Panc1 (cell line): Measurements from ENCODE around the gene HOXB7. TPM values are rescaled to one million over a fixed set of nuclear protein-coding genes. Genes with fewer than 3 reads are reported as not detected.
A peak's percentile ranks its signal among the peaks of the same experiment; 100 is the strongest.

Experiments
- ATAC-seq: fragments of 200-7000 bp; cut with Tn5 transposase; 2 replicates; pipeline ENCODE4 v1.9.1; 2020; ENCODE audit warnings: mild to moderate bottlenecking, moderate library complexity
- BruUV-seq: library from RNA; stranded (reverse); fragments of 400-500 nt; replicated peaks from 2 replicates; lab custom pipeline; 2021; lab: Mats Ljungman, UMichigan
- CTCF ChIA-PET: fragments of 300-600 bp; sonication (Branson Sonifier 250); formaldehyde crosslinking; loops from one replicate; lab custom pipeline; 2022; ENCODE audit warnings: antibody characterized with exemption; lab: Charles Lee
- POLR2A ChIA-PET: fragments of 300-600 bp; sonication (Branson Sonifier 250); formaldehyde crosslinking; loops from one replicate; lab custom pipeline; 2022; ENCODE audit warnings: antibody characterized with exemption; lab: Charles Lee
- DNase-seq: peaks from one replicate; pipeline ENCODE4 v3.0.0-alpha.2; 2010; ENCODE audit warnings: low read depth, low spot score
- H3K27ac ChIP-seq: 2 replicates; pipeline ENCODE4 v1.5.1; 2011; ENCODE audit warnings: mild to moderate bottlenecking, low read length, inconsistent platforms
- H3K27me3 ChIP-seq: fragments of 200-500 bp; sonication (Bioruptor generic); 2 replicates; pipeline ENCODE4 v1.6.0; 2014; ENCODE audit warnings: low read length, inconsistent platforms; ENCODE audit not compliant: control insufficient read depth, insufficient read depth
- H3K36me3 ChIP-seq: fragments of 200-500 bp; sonication (Bioruptor generic); 2 replicates; pipeline ENCODE4 v1.5.1; 2014; ENCODE audit warnings: inconsistent platforms, mild to moderate bottlenecking, low read length, moderate library complexity; ENCODE audit not compliant: control insufficient read depth, insufficient read depth
- H3K4me1 ChIP-seq: 2 replicates; pipeline ENCODE4 v1.5.1; 2011; ENCODE audit warnings: inconsistent platforms, mild to moderate bottlenecking, low read length, moderate library complexity; ENCODE audit not compliant: control insufficient read depth, insufficient read depth
- H3K4me3 ChIP-seq, 2 experiments: 2 replicates each; pipeline ENCODE4 v1.5.1; 2011 to 2012; ENCODE audit warnings: low read depth in 2 of 2, low read length in 2 of 2, mild to moderate bottlenecking in 2 of 2, inconsistent platforms in 1 of 2, moderate library complexity in 1 of 2
- H3K9me3 ChIP-seq: fragments of 200-500 bp; sonication (Bioruptor generic); 2 replicates; pipeline ENCODE4 v1.5.1; 2014; ENCODE audit warnings: low read depth, mild to moderate bottlenecking, inconsistent platforms, low read length, moderate library complexity; ENCODE audit not compliant: control insufficient read depth, insufficient read depth
- CTCF ChIP-seq: fragments of 450-650 bp; IDR thresholded peaks from 2 replicates; pipeline ENCODE4 v1.5.1; 2017; ENCODE audit warnings: mild to moderate bottlenecking
- POLR2AphosphoS5 ChIP-seq: IDR thresholded peaks from 2 replicates; pipeline ENCODE4 v1.6.1; 2012; ENCODE audit warnings: mild to moderate bottlenecking, low read depth, low read length, moderate library complexity
- REST ChIP-seq, 2 experiments: IDR thresholded peaks; 2 replicates each; pipeline ENCODE4 v1.6.1; 2011 to 2012; ENCODE audit warnings: low read depth in 2 of 2, control low read depth in 1 of 2, low read length in 1 of 2, mild to moderate bottlenecking in 1 of 2, moderate library complexity in 1 of 2; ENCODE audit not compliant: insufficient read depth in 1 of 2
- SIN3A ChIP-seq: IDR thresholded peaks from 2 replicates; pipeline ENCODE4 v1.6.1; 2012; ENCODE audit warnings: low read depth, mild to moderate bottlenecking, low read length, moderate library complexity, borderline replicate concordance; ENCODE audit not compliant: insufficient read depth
- TCF7L2 ChIP-seq: IDR thresholded peaks from 2 replicates; pipeline ENCODE4 v1.6.1; 2011; ENCODE audit warnings: mild to moderate bottlenecking, low read depth, low read length, inconsistent platforms
- in situ Hi-C: cut with HindIII; loops from 2 replicates; pipeline ENCODE4 v1.10.0; 2016; ENCODE audit warnings: low sequenced_read_pairs, low pct_unique_long_range_greater_than_20kb
- intact Hi-C: fragments of 100-400 bp; cut with micrococcal nuclease; formaldehyde crosslinking; loops from one replicate; pipeline ENCODE4 v1.10.0; 2022; ENCODE audit not compliant: unreplicated experiment
- total RNA-seq: library from RNA; stranded (reverse); gene quantifications from one replicate; pipeline ENCODE4 v1.2.1, GENCODE V29; 2021; ENCODE audit not compliant: unreplicated experiment

Gene HOXB7
- total RNA-seq, 1 experiment from 2014 or later: 44.0 TPM

GRCh38 chr17:48594538-48595277 is 16.1 kb downstream of the HOXB7 start:
- intact Hi-C loops: no loop called here

More at GRCh38 chr17:48594538-48595277, 16.1 kb downstream of the HOXB7 start:
- Histone ChIP-seq H3K27ac (peak overlapping the region; percentile 99), H3K4me1 (peaks cover 64% of the 10 kb centered on the region), H3K27me3 (no peaks in the 10 kb centered on the region), H3K9me3 (no peaks in the 10 kb centered on the region), H3K36me3 (no peaks in the 10 kb centered on the region; the same call in 1 of the 2 replicates), H3K4me3 (peak overlapping the region; percentile 70 to 99)
- no peak for ATAC-seq
- DNase-seq: no peak
- ChIA-PET CTCF (interaction anchor here (0.6 to 1.5 kb wide), 7 partner anchors 14 to 673 kb away, joined by 3 to 8 read pairs (median 3); no protein-coding TSS in a partner anchor), POLR2A (interaction anchor here (0.7 to 1.0 kb wide), 7 partner anchors 12 to 371 kb away, joined by 4 to 11 read pairs (median 8); no protein-coding TSS in a partner anchor)
- TF ChIP-seq CTCF (no peak), POLR2AphosphoS5 (peak; percentile 55), TCF7L2 (no peak), SIN3A (0 out of 2 replicates have a peak, but pooled peaks have one; percentile 32), REST (IDR thresholded peaks at IDR 0.05; ENCODE audit: insufficient read depth in 1 of 2, low read depth in 2 of 2, low read length in 1 of 2) (no peak; a peak in 1 of 4 replicates)
- BruUV-seq: no TSS peak
- in situ Hi-C loops: no loop called here
